ENCODE data around the gene FYTTD1. TPM values are rescaled to one million over a fixed set of nuclear protein-coding genes. Genes with fewer than 3 reads are reported as not detected.

Gene FYTTD1
- total RNA-seq, 1 experiment from 2014 or later, result 23.7 TPM

- TF ChIP-seq ATF2 (CRISPR knock-in tag; IDR thresholded peaks at IDR 0.05; ENCODE audit: borderline replicate concordance, low read depth), result no peak
- TF ChIP-seq FOXP4 (CRISPR knock-in tag; IDR thresholded peaks at IDR 0.05), result 0 out of 2 replicates have a peak, but pooled peaks have one; percentile 19
- TF ChIP-seq ZBTB43 (CRISPR knock-in tag; IDR thresholded peaks at IDR 0.05), result 0 out of 2 replicates have a peak, but pooled peaks have one; percentile 60
- TF ChIP-seq NFE2L1 (CRISPR knock-in tag; IDR thresholded peaks at IDR 0.05), result 0 out of 2 replicates have a peak, but pooled peaks have one; percentile 46
- TF ChIP-seq GTF2I (CRISPR knock-in tag; conservative IDR thresholded peaks at IDR 0.05), result no peak
- TF ChIP-seq CREM (CRISPR knock-in tag; IDR thresholded peaks at IDR 0.05), result peak; percentile 48
- no peak for TF ChIP-seq STAT6 (CRISPR knock-in tag; conservative IDR thresholded peaks at IDR 0.05; ENCODE audit: low read depth)
- no peak for TF ChIP-seq ATF6 (CRISPR knock-in tag; IDR thresholded peaks at IDR 0.05)
- no peak for TF ChIP-seq ZNF121 (CRISPR knock-in tag; IDR thresholded peaks at IDR 0.05)
- 0 out of 2 replicates have a peak, but pooled peaks have one; percentile 22 for TF ChIP-seq AFF4 (CRISPR knock-in tag; IDR thresholded peaks at IDR 0.05; ENCODE audit: borderline replicate concordance)
- TF ChIP-seq MAX (CRISPR knock-in tag; IDR thresholded peaks at IDR 0.05), result peak; percentile 37; the same call in 1 of the 2 replicates
- no peak; the same call in 1 of the 2 replicates for TF ChIP-seq FOXP1 (CRISPR knock-in tag; IDR thresholded peaks at IDR 0.05; ENCODE audit: borderline replicate concordance)
- no peak; the same call in none of the 2 replicates for TF ChIP-seq HMGXB4 (CRISPR knock-in tag; IDR thresholded peaks at IDR 0.05)
- TF ChIP-seq NR2C2 (CRISPR knock-in tag; IDR thresholded peaks at IDR 0.05), result peak; percentile 50; the same call in 1 of the 2 replicates
- no peak for TF ChIP-seq OVOL2 (CRISPR knock-in tag; IDR thresholded peaks at IDR 0.05; ENCODE audit: borderline replicate concordance)
- TF ChIP-seq CBFB (CRISPR knock-in tag; IDR thresholded peaks at IDR 0.05; ENCODE audit: low read depth), result no peak
- no peak for TF ChIP-seq RELA (CRISPR knock-in tag; IDR thresholded peaks at IDR 0.05; ENCODE audit: borderline replicate concordance)
- no peak for TF ChIP-seq USF2 (CRISPR knock-in tag; IDR thresholded peaks at IDR 0.05)
- TF ChIP-seq USF1 (CRISPR knock-in tag; IDR thresholded peaks at IDR 0.05), result no peak
Observed at GRCh38 chr3:197736491-197737318, 13.0 kb upstream of the FYTTD1 start, which contains the start of gene RUBCN (continued).
